Progenitor cell of endocrine pancreas (in vitro differentiated cells): Measurements from ENCODE around the gene NDUFB3. TPM values are rescaled to one million over a fixed set of nuclear protein-coding genes. Genes with fewer than 3 reads are reported as not detected.
"Not testable (repeated sequence)": the region's sequence is repeated elsewhere in the genome, so short reads cannot be mapped to it uniquely, and the experiment has no call there.

Experiments
- DNase-seq: peaks from one replicate; pipeline ENCODE4 v3.0.0; 2021; ENCODE audit warnings: low spot score; ENCODE audit not compliant: unreplicated experiment
- H3K27ac Mint-ChIP-seq: 2 replicates; pipeline ENCODE4 v1.8.0; 2021; ENCODE audit warnings: mild to moderate bottlenecking, moderate library complexity, mixed read lengths
- H3K27me3 Mint-ChIP-seq: 2 replicates; pipeline ENCODE4 v1.8.0; 2021; ENCODE audit warnings: mixed read lengths
- H3K36me3 Mint-ChIP-seq: 2 replicates; pipeline ENCODE4 v1.8.0; 2022; ENCODE audit warnings: mixed read lengths; ENCODE audit not compliant: insufficient read depth
- H3K4me1 Mint-ChIP-seq: 2 replicates; pipeline ENCODE4 v1.8.0; 2021; ENCODE audit warnings: low read depth, mixed read lengths
- H3K4me3 Mint-ChIP-seq: 2 replicates; pipeline ENCODE4 v1.8.0; 2021; ENCODE audit warnings: low read depth, mild to moderate bottlenecking, moderate library complexity, mixed read lengths
- H3K9me3 Mint-ChIP-seq: 2 replicates; pipeline ENCODE4 v1.8.0; 2021; ENCODE audit warnings: low read depth, mixed read lengths
- CTCF ChIP-seq: fragments of 200-600 bp; sonication (generic); IDR thresholded peaks from one replicate; pipeline ENCODE4 v1.5.0; 2021; ENCODE audit warnings: antibody characterized with exemption, mild to moderate bottlenecking; ENCODE audit not compliant: unreplicated experiment
- total RNA-seq: library from RNA; stranded (reverse); gene quantifications from 2 replicates; pipeline ENCODE4 v1.2.1, GENCODE V29; 2021

NDUFB3 gene
- total RNA-seq, 1 donor from 2014 or later, result 75.7 TPM

- no peaks in the 10 kb centered on the region for H3K36me3 Mint-ChIP-seq
- H3K27ac Mint-ChIP-seq, result peak overlapping the region; percentile 50
- peaks cover 25% of the 10 kb centered on the region for H3K4me1 Mint-ChIP-seq
Observed at GRCh38 chr2:201114846-201115245, 43.0 kb downstream of the NDUFB3 start.

GRCh38 chr2:201116115-201116958 is 44.5 kb downstream of the NDUFB3 start, which contains the start of gene CFLAR:
Gene CFLAR (plus strand): TSS chr2:201116164. CDS start chr2:201129866, 13,702 bp downstream.
- no peaks in the 10 kb centered on the region for H3K36me3 Mint-ChIP-seq
- peak; percentile 40 for DNase-seq

More at GRCh38 chr2:201114846-201115245, 43.0 kb downstream of the NDUFB3 start:
- peak overlapping the region; percentile 89 for H3K4me3 Mint-ChIP-seq
- no peak for DNase-seq
- no peaks in the 10 kb centered on the region for H3K27me3 Mint-ChIP-seq
- TF ChIP-seq CTCF, result no peak
- no peaks in the 10 kb centered on the region for H3K9me3 Mint-ChIP-seq

GRCh38 chr2:201116959-201117734 is 45.3 kb downstream of the NDUFB3 start:
- H3K4me1 Mint-ChIP-seq, result peaks cover 30% of the 10 kb centered on the region
- peak; percentile 19 for TF ChIP-seq CTCF
- no peak for DNase-seq
- H3K9me3 Mint-ChIP-seq, result no peaks in the 10 kb centered on the region
- no peaks in the 10 kb centered on the region for H3K27me3 Mint-ChIP-seq
- peak overlapping the region; percentile 99 for H3K27ac Mint-ChIP-seq
- no peaks in the 10 kb centered on the region for H3K36me3 Mint-ChIP-seq
- peak overlapping the region; percentile 89 for H3K4me3 Mint-ChIP-seq

More at GRCh38 chr2:201116115-201116958, 44.5 kb downstream of the NDUFB3 start, which contains the start of gene CFLAR:
- H3K4me3 Mint-ChIP-seq, result peak within 1 kb of the TSS; percentile 89
- no peaks in the 10 kb centered on the region for H3K27me3 Mint-ChIP-seq
- H3K27ac Mint-ChIP-seq, result peak within 1 kb of the TSS; percentile 99
- H3K9me3 Mint-ChIP-seq, result no peaks in the 10 kb centered on the region
- TF ChIP-seq CTCF, result no peak
- peaks cover 30% of the 10 kb centered on the region for H3K4me1 Mint-ChIP-seq

- not testable (repeated sequence) for DNase-seq, H3K9me3 Mint-ChIP-seq, H3K27me3 Mint-ChIP-seq, H3K36me3 Mint-ChIP-seq
- peaks cover 32% of the 10 kb centered on the region for H3K4me1 Mint-ChIP-seq
- H3K4me3 Mint-ChIP-seq, result peak overlapping the region; percentile 89
- peak overlapping the region; percentile 99 for H3K27ac Mint-ChIP-seq
Observed at GRCh38 chr2:201117735-201118094, 45.9 kb downstream of the NDUFB3 start.

- Mint-ChIP-seq H3K9me3 (no peaks in the 10 kb centered on the region), H3K36me3 (no peaks in the 10 kb centered on the region), H3K27ac (peak overlapping the region; percentile 87), H3K4me1 (peaks cover 36% of the 10 kb centered on the region), H3K27me3 (no peaks in the 10 kb centered on the region), H3K4me3 (peak overlapping the region; percentile 89)
- DNase-seq, result peak; percentile 44
- TF ChIP-seq CTCF, result peak; percentile 45
Observed at GRCh38 chr2:201118121-201118960, 46.5 kb downstream of the NDUFB3 start.
